SU-DHL-6 (cell line): ENCODE results near the gene ARHGEF4.

ENCODE experiments used
- H2AFZ ChIP-seq: fragments of 200-600 bp; sonication (generic); 2 replicates; pipeline ENCODE4 v1.6.1; 2014; ENCODE audit warnings: low read depth, mild to moderate bottlenecking, moderate library complexity, mixed read lengths, antibody characterized with exemption, low read length; ENCODE audit not compliant: severe bottlenecking
- H3F3A ChIP-seq: fragments of 200-600 bp; shearing (Covaris generic); 2 replicates; pipeline ENCODE4 v1.6.0; 2016; ENCODE audit warnings: antibody characterized with exemption, mild to moderate bottlenecking; ENCODE audit not compliant: insufficient read depth
- H3K27ac ChIP-seq: fragments of 200-600 bp; sonication (generic); 2 replicates; pipeline ENCODE4 v1.5.1; 2016; ENCODE audit warnings: low read depth, mild to moderate bottlenecking, low read length, moderate library complexity, mixed read lengths
- H3K27me3 ChIP-seq: fragments of 200-600 bp; sonication (generic), shearing (Covaris generic); 2 replicates; pipeline ENCODE4 v1.6.0; 2014; ENCODE audit warnings: mild to moderate bottlenecking, low read length
- H3K36me3 ChIP-seq: fragments of 200-600 bp; sonication (generic); 2 replicates; pipeline ENCODE4 v1.6.1; 2014; ENCODE audit warnings: mild to moderate bottlenecking, low read length, mixed read lengths
- H3K4me2 ChIP-seq: fragments of 300-600, 200-600 bp; shearing (Covaris generic), sonication (generic); 2 replicates; pipeline ENCODE4 v1.6.0; 2014; ENCODE audit warnings: low read length, low read depth, mild to moderate bottlenecking; ENCODE audit not compliant: poor library complexity, severe bottlenecking
- H3K4me3 ChIP-seq: fragments of 200-600 bp; sonication (generic); 2 replicates; pipeline ENCODE4 v1.5.1; 2014; ENCODE audit warnings: antibody characterized with exemption, low read length, mild to moderate bottlenecking, mixed read lengths; ENCODE audit not compliant: insufficient read depth, poor library complexity, severe bottlenecking
- H3K79me2 ChIP-seq: fragments of 200-600 bp; sonication (generic); 2 replicates; pipeline ENCODE4 v1.6.1; 2014; ENCODE audit warnings: mild to moderate bottlenecking, low read length, moderate library complexity; ENCODE audit not compliant: insufficient read depth
- H3K9ac ChIP-seq: fragments of 200-600 bp; sonication (generic); 2 replicates; pipeline ENCODE4 v1.7.0; 2014; ENCODE audit warnings: mild to moderate bottlenecking, low read length
- H3K9me2 ChIP-seq: fragments of 200-600 bp; sonication (generic); replicated peaks from 2 replicates; pipeline ENCODE4 v1.6.1; 2014; ENCODE audit warnings: low read length; ENCODE audit not compliant: insufficient read depth
- H3K9me3 ChIP-seq: fragments of 200-600 bp; sonication (generic); 2 replicates; pipeline ENCODE4 v1.6.1; 2014; ENCODE audit warnings: low read length, mixed read lengths; ENCODE audit not compliant: insufficient read depth
- H4K20me1 ChIP-seq: fragments of 200-600 bp; sonication (generic); 2 replicates; pipeline ENCODE4 v1.6.1; 2014; ENCODE audit warnings: low read depth, mild to moderate bottlenecking, antibody characterized with exemption, low read length, moderate library complexity, mixed read lengths
- EZH2phosphoT487 ChIP-seq: fragments of 200-600 bp; sonication (generic), shearing (Covaris generic); conservative IDR thresholded peaks from 2 replicates; pipeline ENCODE4 v1.6.1; 2018; ENCODE audit warnings: mild to moderate bottlenecking, antibody characterized with exemption, low read length, moderate library complexity, mixed read lengths
- TF ChIP-seq, protein P1 (sequence below): fragments of 200-600 bp; sonication (generic); IDR thresholded peaks from one replicate; pipeline ENCODE4 v1.5.1; 2017; ENCODE audit warnings: antibody characterized with exemption, mild to moderate bottlenecking, low read length, moderate library complexity; ENCODE audit not compliant: insufficient read depth, poor library complexity, severe bottlenecking

The ARHGEF4 gene

DNA sequence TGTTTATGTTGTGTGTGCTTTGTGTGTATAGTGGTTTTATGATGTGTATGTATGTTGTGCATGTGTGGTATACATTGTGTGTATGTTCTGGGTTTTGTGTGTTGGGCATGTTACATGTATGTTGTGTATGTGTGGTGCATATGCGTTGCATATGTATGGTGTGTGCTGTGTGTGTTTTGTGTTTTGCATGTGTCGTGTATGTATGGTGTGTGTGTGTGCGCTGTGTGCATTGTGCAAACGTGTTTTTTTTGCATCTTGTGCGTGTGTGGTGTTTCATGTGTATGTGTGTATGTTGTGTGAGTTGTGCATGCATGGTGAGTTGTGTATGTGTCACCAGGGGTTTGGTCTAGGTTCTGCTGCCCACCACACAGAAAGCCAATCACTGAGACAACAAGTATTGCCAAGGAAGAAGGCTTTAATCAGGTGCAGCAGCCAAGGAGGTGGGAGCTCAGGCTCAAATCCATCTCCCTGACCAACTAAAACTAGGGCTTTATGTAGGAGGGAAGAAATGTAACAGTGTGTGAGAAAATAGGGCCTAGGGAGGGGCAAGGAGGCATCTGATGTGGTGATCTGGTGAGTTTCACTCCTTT is 140.8 kb downstream of the ARHGEF4 start:
- H3K4me2 ChIP-seq: no peak overlapping the region

DNA sequence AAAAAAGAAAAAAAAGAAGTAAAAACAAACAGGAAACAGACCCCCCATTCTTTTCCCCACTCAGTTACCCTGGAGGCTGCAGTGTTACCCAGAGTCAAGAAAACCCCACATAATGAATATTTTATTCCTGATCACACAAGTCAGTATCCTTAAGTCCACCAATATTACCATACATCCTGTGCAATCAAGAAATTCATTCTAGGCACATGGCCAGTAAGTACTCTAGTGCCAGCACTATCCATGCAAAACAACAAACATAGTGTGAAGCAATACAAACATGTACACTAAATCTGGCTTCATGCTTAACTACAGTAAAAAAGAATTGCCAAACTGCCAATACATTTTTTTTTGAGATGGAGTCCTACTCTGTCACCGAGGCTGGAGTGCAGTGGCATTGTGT is 145.0 kb downstream of the ARHGEF4 start:
- Histone ChIP-seq H2AFZ (no peak overlapping the region), H3K9me3 (peaks cover 6% of the 10 kb centered on the region; the same call in 1 of the 2 replicates), H3F3A (no peaks in the 10 kb centered on the region), H3K79me2 (no peaks in the 10 kb centered on the region), H3K27me3 (no peaks in the 10 kb centered on the region), H4K20me1 (no peaks in the 10 kb centered on the region), H3K36me3 (no peaks in the 10 kb centered on the region), H3K4me3 (no peak overlapping the region), H3K9ac (no peak overlapping the region), H3K4me2 (no peak overlapping the region), H3K27ac (no peak overlapping the region), H3K9me2 (no peaks in the 10 kb centered on the region)
- TF ChIP-seq, protein P1, sequence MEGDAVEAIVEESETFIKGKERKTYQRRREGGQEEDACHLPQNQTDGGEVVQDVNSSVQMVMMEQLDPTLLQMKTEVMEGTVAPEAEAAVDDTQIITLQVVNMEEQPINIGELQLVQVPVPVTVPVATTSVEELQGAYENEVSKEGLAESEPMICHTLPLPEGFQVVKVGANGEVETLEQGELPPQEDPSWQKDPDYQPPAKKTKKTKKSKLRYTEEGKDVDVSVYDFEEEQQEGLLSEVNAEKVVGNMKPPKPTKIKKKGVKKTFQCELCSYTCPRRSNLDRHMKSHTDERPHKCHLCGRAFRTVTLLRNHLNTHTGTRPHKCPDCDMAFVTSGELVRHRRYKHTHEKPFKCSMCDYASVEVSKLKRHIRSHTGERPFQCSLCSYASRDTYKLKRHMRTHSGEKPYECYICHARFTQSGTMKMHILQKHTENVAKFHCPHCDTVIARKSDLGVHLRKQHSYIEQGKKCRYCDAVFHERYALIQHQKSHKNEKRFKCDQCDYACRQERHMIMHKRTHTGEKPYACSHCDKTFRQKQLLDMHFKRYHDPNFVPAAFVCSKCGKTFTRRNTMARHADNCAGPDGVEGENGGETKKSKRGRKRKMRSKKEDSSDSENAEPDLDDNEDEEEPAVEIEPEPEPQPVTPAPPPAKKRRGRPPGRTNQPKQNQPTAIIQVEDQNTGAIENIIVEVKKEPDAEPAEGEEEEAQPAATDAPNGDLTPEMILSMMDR: no peak
- no peak for TF ChIP-seq EZH2phosphoT487

More for the DNA sequence above, 140.8 kb downstream of the ARHGEF4 start:
- no peaks in the 10 kb centered on the region for H4K20me1 ChIP-seq
- no peak overlapping the region for H3K4me3 ChIP-seq
- TF ChIP-seq EZH2phosphoT487: no peak
- TF ChIP-seq, protein P1: no peak
- no peaks in the 10 kb centered on the region for H3K9me2 ChIP-seq
- no peak overlapping the region for H3K27ac ChIP-seq
- no peaks in the 10 kb centered on the region for H3F3A ChIP-seq
- no peaks in the 10 kb centered on the region for H3K36me3 ChIP-seq
- no peaks in the 10 kb centered on the region for H3K79me2 ChIP-seq
- no peak overlapping the region for H3K9ac ChIP-seq
- no peaks in the 10 kb centered on the region for H3K27me3 ChIP-seq
- no peak overlapping the region for H2AFZ ChIP-seq
- peaks cover 6% of the 10 kb centered on the region; the same call in 1 of the 2 replicates for H3K9me3 ChIP-seq

DNA sequence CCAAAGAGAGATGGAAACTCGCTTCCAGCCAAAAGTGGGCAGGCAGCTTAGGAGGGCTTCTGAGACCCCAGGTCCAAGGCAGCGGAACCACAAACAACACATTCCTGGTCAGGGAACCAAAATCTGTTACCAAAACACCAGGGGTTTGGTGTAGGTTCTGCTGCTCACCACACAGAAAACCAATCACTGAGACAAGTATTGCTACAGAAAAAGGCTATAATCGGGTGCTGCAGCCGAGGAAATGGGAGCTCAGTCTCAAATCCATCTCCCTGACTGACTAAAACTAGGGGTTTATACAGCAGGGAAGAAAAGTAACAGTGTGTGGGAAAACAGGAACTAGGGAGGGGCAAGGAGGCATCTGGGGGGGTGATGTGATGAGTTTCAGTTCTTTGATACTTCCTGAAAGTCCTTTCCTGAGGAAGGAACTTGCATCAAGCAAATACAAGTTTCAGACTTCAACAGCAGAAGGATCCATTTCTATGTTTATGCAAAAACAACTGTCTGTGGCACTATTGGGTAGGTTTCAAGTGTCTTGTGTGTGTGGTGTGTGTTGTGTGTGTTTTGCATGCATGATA is 148.6 kb downstream of the ARHGEF4 start:
- Histone ChIP-seq H3F3A (no peaks in the 10 kb centered on the region), H3K36me3 (no peaks in the 10 kb centered on the region), H3K27ac (no peak overlapping the region), H3K9me3 (no peaks in the 10 kb centered on the region), H2AFZ (no peak overlapping the region), H3K9ac (no peak overlapping the region), H3K4me3 (no peak overlapping the region), H3K9me2 (no peaks in the 10 kb centered on the region), H3K4me2 (no peak overlapping the region), H3K79me2 (no peaks in the 10 kb centered on the region), H4K20me1 (no peaks in the 10 kb centered on the region), H3K27me3 (no peaks in the 10 kb centered on the region)
- TF ChIP-seq EZH2phosphoT487: no peak
- TF ChIP-seq, protein P1: no peak
